T47D (cell line): ENCODE measurements around the gene COL24A1.
A peak's percentile ranks its signal among the peaks of the same experiment; 100 is the strongest.

Experiments
- DNase-seq, 2 experiments: peaks; one replicate each; pipeline versions ENCODE4 v3.0.0 to v3.0.0-alpha.2; 2011 to 2012; ENCODE audit warnings: low read depth in 1 of 2, low spot score in 1 of 2
- JUND ChIP-seq: IDR thresholded peaks from 2 replicates; pipeline ENCODE4 v1.6.1; 2012; ENCODE audit warnings: low read depth
- in situ Hi-C: cut with HindIII; loops from 2 replicates; pipeline ENCODE4 v1.10.0; 2016; ENCODE audit warnings: low sequenced_read_pairs, low pct_unique_long_range_greater_than_20kb

The COL24A1 gene

DNA sequence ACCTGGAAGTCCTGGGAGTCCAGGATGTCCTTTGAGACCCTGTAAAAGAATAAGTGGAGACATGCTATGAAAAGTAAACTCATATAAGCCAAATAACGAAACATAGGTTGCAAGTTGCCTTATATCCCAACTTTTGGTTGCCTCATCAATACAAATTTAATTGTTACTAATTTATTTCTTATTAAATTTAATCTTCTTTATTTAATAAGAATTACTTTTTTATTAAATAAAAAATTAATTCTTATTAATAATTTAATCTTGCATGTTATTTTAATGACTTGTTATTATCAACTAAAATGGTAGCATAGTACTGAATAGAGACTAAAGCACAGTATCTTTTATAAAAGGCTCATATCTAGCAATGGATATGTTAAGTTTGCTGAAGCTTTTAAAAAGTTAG lies 92.9 kb downstream of the COL24A1 start:
- TF ChIP-seq JUND = no peak
- no peak for DNase-seq
- in situ Hi-C loops = no loop called here

DNA sequence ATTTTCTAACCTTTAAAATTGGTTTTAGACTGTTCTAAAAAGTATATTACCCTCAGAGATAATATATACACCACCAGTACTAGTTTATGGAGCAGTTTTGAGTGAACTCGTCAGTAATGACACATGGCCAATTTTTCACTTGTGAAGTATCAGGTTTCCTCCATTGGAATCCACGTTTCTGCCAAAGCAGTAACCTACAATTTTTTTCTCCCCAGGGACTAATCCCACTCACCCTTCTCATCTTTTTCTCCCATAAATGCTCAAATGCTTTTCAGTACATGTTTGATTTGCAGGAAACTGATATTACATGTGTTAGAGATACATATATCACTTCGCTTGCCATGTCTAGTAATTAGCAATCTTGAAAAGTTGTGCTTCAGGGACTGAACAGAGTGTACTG lies 94.1 kb downstream of the COL24A1 start:
- in situ Hi-C loops = no loop called here
- TF ChIP-seq JUND = no peak
- no peak for DNase-seq

- TF ChIP-seq JUND = no peak
- in situ Hi-C loops = no loop called here
- no peak for DNase-seq
These were observed 95.0 kb downstream of the COL24A1 start for GRCh38 chr1:86061551-86061990.

GRCh38 chr1:86054396-86054795 lies 102.2 kb downstream of the COL24A1 start:
- in situ Hi-C loops = no loop called here
- no peak for TF ChIP-seq JUND
- no peak for DNase-seq

GRCh38 chr1:86052948-86053698 lies 103.4 kb downstream of the COL24A1 start:
- DNase-seq = no peak

GRCh38 chr1:86035101-86035500 lies 121.5 kb downstream of the COL24A1 start:
- TF ChIP-seq JUND = no peak
- in situ Hi-C loops = no loop called here

More at GRCh38 chr1:86052948-86053698, 103.4 kb downstream of the COL24A1 start:
- in situ Hi-C loops = no loop called here
- no peak for TF ChIP-seq JUND

GRCh38 chr1:86030180-86030579 lies 126.4 kb downstream of the COL24A1 start:
- no peak for DNase-seq
- TF ChIP-seq JUND = no peak
- in situ Hi-C loops = no loop called here

More at GRCh38 chr1:86035101-86035500, 121.5 kb downstream of the COL24A1 start:
- no peak for DNase-seq

- in situ Hi-C loops = no loop called here
- peak; percentile 5 to 44 for DNase-seq
- no peak for TF ChIP-seq JUND
These were observed 138.2 kb downstream of the COL24A1 start for GRCh38 chr1:86018283-86018923.

DNA sequence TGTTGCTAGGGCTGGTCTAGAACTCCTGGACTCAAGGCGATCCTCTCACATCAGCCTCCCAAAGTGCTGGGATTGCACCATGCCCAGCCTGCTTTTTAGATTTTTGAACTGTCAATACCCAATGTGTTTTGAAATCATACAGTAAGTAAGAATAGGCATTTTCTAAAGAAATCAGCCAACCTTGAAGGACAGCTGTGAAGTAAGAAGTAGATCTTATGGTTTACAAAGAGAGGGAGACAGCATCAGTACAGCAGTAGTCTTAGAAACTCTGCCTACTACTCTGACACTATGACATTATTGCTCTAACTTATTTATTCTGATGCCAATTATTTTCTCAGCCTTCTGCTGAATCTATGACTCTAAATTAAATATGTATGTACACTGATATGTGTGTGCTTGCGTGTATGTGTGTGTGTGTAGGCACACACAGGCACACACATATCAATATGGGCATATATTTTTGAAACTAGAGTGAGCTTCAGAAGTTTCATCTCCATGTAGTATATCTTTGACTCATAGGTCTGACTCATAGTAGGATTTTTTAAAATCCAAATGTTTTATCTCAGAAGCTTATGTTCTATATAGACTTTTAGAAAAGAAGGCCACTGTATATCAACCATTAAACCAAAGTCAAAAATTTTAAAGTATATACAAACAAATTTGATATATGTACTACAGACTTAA lies 140.4 kb downstream of the COL24A1 start:
- no peak for TF ChIP-seq JUND
- no peak for DNase-seq
- in situ Hi-C loops = no loop called here

DNA sequence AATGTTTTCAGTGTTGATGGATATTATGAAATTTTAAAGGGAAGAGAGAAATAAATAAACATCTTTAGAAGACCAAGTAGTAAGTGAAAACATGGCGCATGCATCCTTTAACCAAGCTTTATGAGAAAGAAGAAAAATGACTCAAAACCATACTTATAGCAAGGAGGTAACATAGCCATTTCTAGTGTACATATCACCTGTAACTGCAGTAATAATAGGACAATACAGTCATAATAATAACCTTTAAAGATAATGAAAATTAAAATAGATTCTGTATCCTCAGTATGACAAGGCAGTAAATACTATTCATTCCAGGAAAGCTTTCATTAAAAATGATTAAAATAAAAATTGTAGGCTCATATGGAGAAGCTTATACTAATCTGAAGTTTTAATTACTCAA lies 141.2 kb downstream of the COL24A1 start:
- TF ChIP-seq JUND = no peak
- in situ Hi-C loops = no loop called here
- DNase-seq = no peak

- in situ Hi-C loops = no loop called here
- TF ChIP-seq JUND = no peak
- no peak for DNase-seq
These were observed 156.0 kb downstream of the COL24A1 start for GRCh38 chr1:86000601-86001000.

- in situ Hi-C loops = no loop called here
- no peak for DNase-seq
- TF ChIP-seq JUND = no peak
These were observed 158.3 kb downstream of the COL24A1 start for GRCh38 chr1:85998105-85998855.
